IgD-negative memory B cell (primary cell): ENCODE measurements around the gene ANO3. TPM values are rescaled to one million over a fixed set of nuclear protein-coding genes. Genes with fewer than 3 reads are reported as not detected.

Experiments used
- H3K27ac Mint-ChIP-seq, 3 donors: one replicate each; pipeline ENCODE4 v1.8.0; 2020 to 2022; ENCODE audit warnings: mild to moderate bottlenecking in 3 of 3, mixed read lengths in 3 of 3, moderate library complexity in 1 of 3
- H3K27me3 Mint-ChIP-seq: one replicate; pipeline ENCODE4 v1.8.0; 2021; ENCODE audit warnings: mixed read lengths
- H3K36me3 Mint-ChIP-seq: one replicate; pipeline ENCODE4 v1.8.0; 2020; ENCODE audit warnings: mild to moderate bottlenecking, mixed read lengths
- H3K4me1 Mint-ChIP-seq, 3 donors: one replicate each; pipeline ENCODE4 v1.8.0; 2020 to 2022; ENCODE audit warnings: mixed read lengths in 3 of 3, mild to moderate bottlenecking in 1 of 3
- H3K4me3 Mint-ChIP-seq, 4 donors: one replicate each; pipeline ENCODE4 v1.8.0; 2020 to 2022; ENCODE audit warnings: mild to moderate bottlenecking in 4 of 4, mixed read lengths in 4 of 4, moderate library complexity in 3 of 4
- H3K9me3 Mint-ChIP-seq, 3 donors: one replicate each; pipeline ENCODE4 v1.8.0; 2020 to 2021; ENCODE audit warnings: mixed read lengths in 3 of 3, mild to moderate bottlenecking in 1 of 3
- polyA plus RNA-seq: library from polyadenylated mRNA; unstranded; fragments of 300-500 nt; fragmentation: Illumina TruSeq; gene quantifications from one replicate; pipeline ENCODE4 v1.2.3, GENCODE V29; 2021

ANO3 gene
- polyA plus RNA-seq, 1 donor from 2014 or later = not detected

- peaks cover 2 to 8% (median 3%) of the 10 kb centered on the region in 3 donors for H3K9me3 Mint-ChIP-seq
- no peaks in the 10 kb centered on the region for H3K4me1 Mint-ChIP-seq
- H3K4me3 Mint-ChIP-seq = no peak overlapping the region
- no peak overlapping the region for H3K27ac Mint-ChIP-seq
- no peaks in the 10 kb centered on the region for H3K27me3 Mint-ChIP-seq
- no peaks in the 10 kb centered on the region for H3K36me3 Mint-ChIP-seq
Measured at GRCh38 chr11:26493616-26494015, 161.7 kb downstream of the ANO3 start.

- Mint-ChIP-seq H3K27me3 (no peaks in the 10 kb centered on the region), H3K36me3 (peaks cover 2% of the 10 kb centered on the region), H3K4me1 (no peaks in the 10 kb centered on the region), H3K27ac (no peak overlapping the region), H3K9me3 (peaks cover 2 to 4% (median 4%) of the 10 kb centered on the region in 3 donors), H3K4me3 (no peak overlapping the region)
Measured at GRCh38 chr11:26507229-26507628, 175.3 kb downstream of the ANO3 start.

GRCh38 chr11:26510164-26510563 lies 178.2 kb downstream of the ANO3 start:
- Mint-ChIP-seq H3K27me3 (no peaks in the 10 kb centered on the region), H3K4me1 (no peaks in the 10 kb centered on the region), H3K36me3 (peaks cover 2% of the 10 kb centered on the region), H3K9me3 (peaks cover 2 to 5% (median 4%) of the 10 kb centered on the region in 3 donors), H3K4me3 (no peak overlapping the region), H3K27ac (no peak overlapping the region)

- H3K27ac Mint-ChIP-seq = no peak overlapping the region
- peaks cover 2 to 4% (median 3%) of the 10 kb centered on the region in 3 donors for H3K9me3 Mint-ChIP-seq
- H3K4me3 Mint-ChIP-seq = no peak overlapping the region
- H3K4me1 Mint-ChIP-seq = no peaks in the 10 kb centered on the region
- H3K27me3 Mint-ChIP-seq = no peaks in the 10 kb centered on the region
- H3K36me3 Mint-ChIP-seq = peaks cover 2% of the 10 kb centered on the region
Measured at GRCh38 chr11:26510756-26511155, 178.8 kb downstream of the ANO3 start.

GRCh38 chr11:26512196-26512595 lies 180.3 kb downstream of the ANO3 start:
- H3K27ac Mint-ChIP-seq = no peak overlapping the region
- no peaks in the 10 kb centered on the region for H3K27me3 Mint-ChIP-seq
- H3K9me3 Mint-ChIP-seq = peaks cover 2 to 7% (median 3%) of the 10 kb centered on the region in 3 donors
- peaks cover 2% of the 10 kb centered on the region for H3K36me3 Mint-ChIP-seq
- H3K4me3 Mint-ChIP-seq = no peak overlapping the region
- H3K4me1 Mint-ChIP-seq = no peaks in the 10 kb centered on the region

- H3K9me3 Mint-ChIP-seq = peaks cover 0 to 3% (median 0%) of the 10 kb centered on the region in 3 donors
- no peak overlapping the region for H3K4me3 Mint-ChIP-seq
- no peaks in the 10 kb centered on the region for H3K4me1 Mint-ChIP-seq
- no peaks in the 10 kb centered on the region for H3K27me3 Mint-ChIP-seq
- no peak overlapping the region for H3K27ac Mint-ChIP-seq
- no peaks in the 10 kb centered on the region for H3K36me3 Mint-ChIP-seq
Measured at GRCh38 chr11:26519469-26519868, 187.5 kb downstream of the ANO3 start.

- H3K4me1 Mint-ChIP-seq = no peaks in the 10 kb centered on the region
- no peaks in the 10 kb centered on the region for H3K9me3 Mint-ChIP-seq
- no peak overlapping the region for H3K27ac Mint-ChIP-seq
- H3K4me3 Mint-ChIP-seq = no peak overlapping the region
- H3K27me3 Mint-ChIP-seq = no peaks in the 10 kb centered on the region
- no peaks in the 10 kb centered on the region for H3K36me3 Mint-ChIP-seq
Measured at GRCh38 chr11:26522912-26523610, 191.1 kb downstream of the ANO3 start.

- no peaks in the 10 kb centered on the region for H3K36me3 Mint-ChIP-seq
- H3K9me3 Mint-ChIP-seq = peaks cover 0 to 3% (median 0%) of the 10 kb centered on the region in 3 donors
- no peaks in the 10 kb centered on the region for H3K27me3 Mint-ChIP-seq
- no peaks in the 10 kb centered on the region for H3K4me1 Mint-ChIP-seq
- H3K27ac Mint-ChIP-seq = no peak overlapping the region
- H3K4me3 Mint-ChIP-seq = no peak overlapping the region
Measured at GRCh38 chr11:26527685-26528084, 195.8 kb downstream of the ANO3 start.

- Mint-ChIP-seq H3K4me1 (no peaks in the 10 kb centered on the region), H3K4me3 (no peak overlapping the region), H3K36me3 (no peaks in the 10 kb centered on the region), H3K9me3 (peaks cover 5 to 17% (median 6%) of the 10 kb centered on the region in 3 donors), H3K27ac (no peak overlapping the region), H3K27me3 (no peaks in the 10 kb centered on the region)
Measured at GRCh38 chr11:26537341-26537740, 205.4 kb downstream of the ANO3 start.

- H3K27ac Mint-ChIP-seq = no peak overlapping the region
- H3K27me3 Mint-ChIP-seq = no peaks in the 10 kb centered on the region
- no peaks in the 10 kb centered on the region for H3K36me3 Mint-ChIP-seq
- H3K9me3 Mint-ChIP-seq = peaks cover 3 to 8% (median 6%) of the 10 kb centered on the region in 3 donors
- H3K4me1 Mint-ChIP-seq = no peaks in the 10 kb centered on the region
- H3K4me3 Mint-ChIP-seq = no peak overlapping the region
Measured at GRCh38 chr11:26539517-26539916, 207.6 kb downstream of the ANO3 start.

- no peak overlapping the region for H3K27ac Mint-ChIP-seq
- H3K27me3 Mint-ChIP-seq = no peaks in the 10 kb centered on the region
- H3K4me1 Mint-ChIP-seq = no peaks in the 10 kb centered on the region
- no peak overlapping the region for H3K4me3 Mint-ChIP-seq
- no peaks in the 10 kb centered on the region for H3K36me3 Mint-ChIP-seq
- peaks cover 3 to 8% (median 6%) of the 10 kb centered on the region in 3 donors for H3K9me3 Mint-ChIP-seq
Measured at GRCh38 chr11:26541870-26542269, 209.9 kb downstream of the ANO3 start.

GRCh38 chr11:26549176-26549575 lies 217.2 kb downstream of the ANO3 start:
- H3K36me3 Mint-ChIP-seq = no peaks in the 10 kb centered on the region
- no peak overlapping the region for H3K4me3 Mint-ChIP-seq
- peaks cover 0 to 2% (median 0%) of the 10 kb centered on the region in 3 donors for H3K9me3 Mint-ChIP-seq
- H3K27ac Mint-ChIP-seq = no peak overlapping the region
- no peaks in the 10 kb centered on the region for H3K27me3 Mint-ChIP-seq
- H3K4me1 Mint-ChIP-seq = no peaks in the 10 kb centered on the region

GRCh38 chr11:26550022-26550421 lies 218.1 kb downstream of the ANO3 start:
- Mint-ChIP-seq H3K4me3 (no peak overlapping the region), H3K27me3 (no peaks in the 10 kb centered on the region), H3K36me3 (no peaks in the 10 kb centered on the region), H3K27ac (no peak overlapping the region), H3K4me1 (no peaks in the 10 kb centered on the region), H3K9me3 (peaks cover 0 to 2% (median 0%) of the 10 kb centered on the region in 3 donors)

GRCh38 chr11:26551186-26551801 lies 219.4 kb downstream of the ANO3 start:
- H3K4me3 Mint-ChIP-seq = no peak overlapping the region
- H3K9me3 Mint-ChIP-seq = peaks cover 0 to 2% (median 0%) of the 10 kb centered on the region in 3 donors
- no peaks in the 10 kb centered on the region for H3K36me3 Mint-ChIP-seq
- no peaks in the 10 kb centered on the region for H3K27me3 Mint-ChIP-seq
- H3K27ac Mint-ChIP-seq = no peak overlapping the region
- no peaks in the 10 kb centered on the region for H3K4me1 Mint-ChIP-seq

GRCh38 chr11:26553182-26553581 lies 221.3 kb downstream of the ANO3 start:
- H3K4me1 Mint-ChIP-seq = no peaks in the 10 kb centered on the region
- no peak overlapping the region for H3K27ac Mint-ChIP-seq
- peaks cover 0 to 5% (median 0%) of the 10 kb centered on the region in 3 donors for H3K9me3 Mint-ChIP-seq
- no peaks in the 10 kb centered on the region for H3K36me3 Mint-ChIP-seq
- peak overlapping the region in 1 of 4 donors; percentile 40 for H3K4me3 Mint-ChIP-seq
- H3K27me3 Mint-ChIP-seq = no peaks in the 10 kb centered on the region

GRCh38 chr11:26554455-26554854 lies 222.5 kb downstream of the ANO3 start:
- Mint-ChIP-seq H3K27ac (no peak overlapping the region), H3K9me3 (peaks cover 0 to 3% (median 0%) of the 10 kb centered on the region in 3 donors), H3K4me3 (no peak overlapping the region), H3K27me3 (no peaks in the 10 kb centered on the region), H3K36me3 (no peaks in the 10 kb centered on the region), H3K4me1 (no peaks in the 10 kb centered on the region)
